Neuronal stem cell (in vitro differentiated cells): ENCODE data around the gene PDE1C.

Source experiments
- DNase-seq: peaks from one replicate; pipeline ENCODE4 v3.0.0-alpha.2; 2013; ENCODE audit warnings: low spot score
- H2AFZ ChIP-seq: one replicate; pipeline ENCODE4 v1.6.1; 2013; ENCODE audit warnings: mild to moderate bottlenecking, low read length, inconsistent platforms
- H2AK5ac ChIP-seq: 2 replicates; pipeline ENCODE4 v1.6.1; 2013; ENCODE audit warnings: low read depth, mild to moderate bottlenecking, inconsistent platforms, low read length, moderate library complexity, mixed read lengths
- H2BK120ac ChIP-seq: 2 replicates; pipeline ENCODE4 v1.6.1; 2013; ENCODE audit warnings: low read depth, mild to moderate bottlenecking, inconsistent platforms, low read length, moderate library complexity, mixed read lengths
- H2BK12ac ChIP-seq: one replicate; pipeline ENCODE4 v1.6.1; 2013; ENCODE audit warnings: low read length, inconsistent platforms
- H2BK15ac ChIP-seq: 2 replicates; pipeline ENCODE4 v1.6.1; 2013; ENCODE audit warnings: mild to moderate bottlenecking, low read length, inconsistent platforms, mixed read lengths
- H2BK5ac ChIP-seq: one replicate; pipeline ENCODE4 v1.6.1; 2013; ENCODE audit warnings: inconsistent platforms, mild to moderate bottlenecking, low read length, moderate library complexity
- H3K14ac ChIP-seq: one replicate; pipeline ENCODE4 v1.6.1; 2013; ENCODE audit warnings: low read length, inconsistent platforms
- H3K18ac ChIP-seq: 2 replicates; pipeline ENCODE4 v1.6.1; 2013; ENCODE audit warnings: low read length, inconsistent platforms
- H3K23ac ChIP-seq: 2 replicates; pipeline ENCODE4 v1.6.1; 2013; ENCODE audit warnings: low read depth, mild to moderate bottlenecking, mixed read lengths, low read length, inconsistent platforms; ENCODE audit not compliant: poor library complexity
- H3K27ac ChIP-seq: replicated peaks from 3 replicates; pipeline ENCODE4 v1.5.1; 2013; ENCODE audit warnings: low read length, inconsistent platforms
- H3K27me3 ChIP-seq, 3 experiments: 2 replicates each; pipeline ENCODE4 v1.6.1; 2013; ENCODE audit warnings: low read length in 3 of 3, mild to moderate bottlenecking in 2 of 3, inconsistent platforms in 1 of 3, low read depth in 1 of 3, mixed read lengths in 1 of 3, moderate library complexity in 1 of 3; ENCODE audit not compliant: control insufficient read depth in 3 of 3, insufficient read depth in 3 of 3
- H3K36me3 ChIP-seq, 2 donors: replicated peaks in 1 of 2; 2 replicates each; pipeline ENCODE4 v1.6.1; 2013; ENCODE audit warnings: low read length in 2 of 2; ENCODE audit not compliant: control insufficient read depth in 2 of 2, insufficient read depth in 2 of 2
- H3K4ac ChIP-seq: 2 replicates; pipeline ENCODE4 v1.6.1; 2013; ENCODE audit warnings: inconsistent platforms, mild to moderate bottlenecking, low read length, moderate library complexity
- H3K4me1 ChIP-seq, 2 donors: 1 replicate in 1 of 2; 2 replicates in 1 of 2; pipeline ENCODE4 v1.6.1; 2013; ENCODE audit warnings: low read length in 2 of 2, low read depth in 1 of 2; ENCODE audit not compliant: control insufficient read depth in 2 of 2, insufficient read depth in 1 of 2
- H3K4me2 ChIP-seq: one replicate; pipeline ENCODE4 v1.6.1; 2013; ENCODE audit warnings: mild to moderate bottlenecking, low read length, inconsistent platforms; ENCODE audit not compliant: insufficient read depth, poor library complexity, severe bottlenecking
- H3K4me3 ChIP-seq, 2 donors: 2 replicates each; pipeline ENCODE4 v1.5.1; 2013; ENCODE audit warnings: low read length in 2 of 2, mild to moderate bottlenecking in 2 of 2, inconsistent platforms in 1 of 2, moderate library complexity in 1 of 2
- H3K79me1 ChIP-seq: one replicate; pipeline ENCODE4 v1.6.1; 2013; ENCODE audit warnings: low read depth, mild to moderate bottlenecking, inconsistent platforms, low read length, moderate library complexity
- H3K9ac ChIP-seq: one replicate; pipeline ENCODE4 v1.6.1; 2013; ENCODE audit warnings: mild to moderate bottlenecking, low read depth, low read length, inconsistent platforms; ENCODE audit not compliant: poor library complexity
- H3K9me3 ChIP-seq, 2 donors: replicated peaks in 1 of 2; 2 replicates each; pipeline versions ENCODE3 to v1.6.1; 2013; ENCODE audit warnings: low read length in 2 of 2, mild to moderate bottlenecking in 2 of 2, inconsistent platforms in 1 of 2, low read depth in 1 of 2, mixed read lengths in 1 of 2, moderate library complexity in 1 of 2; ENCODE audit not compliant: control insufficient read depth in 2 of 2, insufficient read depth in 1 of 2
- H4K8ac ChIP-seq: one replicate; pipeline ENCODE4 v1.6.1; 2013; ENCODE audit warnings: low read depth, mild to moderate bottlenecking, inconsistent platforms, low read length, moderate library complexity
- H4K91ac ChIP-seq: one replicate; pipeline ENCODE4 v1.6.1; 2013; ENCODE audit warnings: low read length, low read depth, mild to moderate bottlenecking, inconsistent platforms; ENCODE audit not compliant: poor library complexity
- WGBS, 2 donors: extraction: QIAGEN DNeasy Blood & Tissue Kit; methylation state at CpG; one replicate each; pipeline ENCODE4 v1.1.7; 2013; ENCODE audit warnings: missing lambda C conversion rate in 2 of 2, mixed read lengths in 1 of 2; ENCODE audit not compliant: insufficient read length in 2 of 2, insufficient replicate concordance in 1 of 2; ENCODE audit errors: extremely low coverage in 2 of 2; 5-methylcytosine and 5-hydroxymethylcytosine counted together

PDE1C gene

GRCh38 chr7:31885171-31885570 lies 185.0 kb downstream of the PDE1C start:
- Histone ChIP-seq H4K91ac (no peak overlapping the region), H3K27me3 (no peaks in the 10 kb centered on the region), H3K27ac (no peak overlapping the region), H3K23ac (no peak overlapping the region), H3K4ac (no peak overlapping the region), H3K4me1 (no peaks in the 10 kb centered on the region), H3K14ac (no peak overlapping the region), H2BK5ac (no peak overlapping the region), H4K8ac (no peak overlapping the region), H3K4me2 (no peak overlapping the region), H3K9ac (no peak overlapping the region), H2BK120ac (no peak overlapping the region), H3K9me3 (peaks cover 0 to 2% of the 10 kb centered on the region in 2 donors), H3K36me3 (no peaks in the 10 kb centered on the region), H3K79me1 (no peaks in the 10 kb centered on the region), H3K4me3 (no peak overlapping the region), H3K18ac (no peak overlapping the region), H2AK5ac (no peak overlapping the region), H2BK15ac (no peak overlapping the region), H2BK12ac (no peak overlapping the region), H2AFZ (no peak overlapping the region)
- WGBS, 2 donors: no CpG with 5 or more reads among the region's 2 CpGs
- DNase-seq: no peak

GRCh38 chr7:31883761-31884164 lies 186.4 kb downstream of the PDE1C start:
- no peak overlapping the region for H3K27ac ChIP-seq
- no peaks in the 10 kb centered on the region for H3K27me3 ChIP-seq
- H4K91ac ChIP-seq: no peak overlapping the region
- H3K9me3 ChIP-seq: peaks cover 0 to 2% of the 10 kb centered on the region in 2 donors
- no peak overlapping the region for H3K9ac ChIP-seq
- H3K4me3 ChIP-seq: no peak overlapping the region
- no peak overlapping the region for H2BK15ac ChIP-seq
- H3K4me1 ChIP-seq: no peaks in the 10 kb centered on the region
- no peak overlapping the region for H3K4ac ChIP-seq
- H2BK120ac ChIP-seq: no peak overlapping the region
- no peaks in the 10 kb centered on the region for H3K36me3 ChIP-seq
- no peak overlapping the region for H2AK5ac ChIP-seq
- H2BK12ac ChIP-seq: no peak overlapping the region
- H3K4me2 ChIP-seq: no peak overlapping the region
- WGBS, 2 donors: no CpG with 5 or more reads among the region's 3 CpGs
- H3K79me1 ChIP-seq: no peaks in the 10 kb centered on the region
- no peak overlapping the region for H4K8ac ChIP-seq
- H2AFZ ChIP-seq: no peak overlapping the region
- H3K23ac ChIP-seq: no peak overlapping the region
- no peak overlapping the region for H3K14ac ChIP-seq
- no peak overlapping the region for H3K18ac ChIP-seq
- DNase-seq: no peak
- no peak overlapping the region for H2BK5ac ChIP-seq

GRCh38 chr7:31882187-31882586 lies 188.0 kb downstream of the PDE1C start:
- H3K27me3 ChIP-seq: no peaks in the 10 kb centered on the region
- no peak overlapping the region for H2BK12ac ChIP-seq
- no peak overlapping the region for H4K91ac ChIP-seq
- H4K8ac ChIP-seq: no peak overlapping the region
- no peak overlapping the region for H2BK15ac ChIP-seq
- DNase-seq: no peak
- H2AFZ ChIP-seq: no peak overlapping the region
- H3K18ac ChIP-seq: no peak overlapping the region
- no peak overlapping the region for H2BK120ac ChIP-seq
- no peaks in the 10 kb centered on the region for H3K4me1 ChIP-seq
- H3K23ac ChIP-seq: no peak overlapping the region
- no peaks in the 10 kb centered on the region for H3K79me1 ChIP-seq
- H3K4me2 ChIP-seq: no peak overlapping the region
- no CpG with 5 or more reads among the region's 4 CpGs for WGBS, 2 donors
- H3K9ac ChIP-seq: no peak overlapping the region
- H2BK5ac ChIP-seq: no peak overlapping the region
- no peak overlapping the region for H3K4ac ChIP-seq
- H3K36me3 ChIP-seq: no peaks in the 10 kb centered on the region
- H3K4me3 ChIP-seq: no peak overlapping the region
- no peak overlapping the region for H2AK5ac ChIP-seq
- no peak overlapping the region for H3K14ac ChIP-seq
- H3K9me3 ChIP-seq: peaks cover 0 to 2% of the 10 kb centered on the region in 2 donors
- no peak overlapping the region for H3K27ac ChIP-seq

GRCh38 chr7:31878875-31879274 lies 191.3 kb downstream of the PDE1C start:
- H2BK15ac ChIP-seq: no peak overlapping the region
- no peak overlapping the region for H2BK120ac ChIP-seq
- no CpG with 5 or more reads among the region's 9 CpGs for WGBS, 2 donors
- no peak overlapping the region for H4K91ac ChIP-seq
- H2BK12ac ChIP-seq: no peak overlapping the region
- H3K9ac ChIP-seq: no peak overlapping the region
- no peak overlapping the region for H3K18ac ChIP-seq
- H3K36me3 ChIP-seq: no peaks in the 10 kb centered on the region
- H2BK5ac ChIP-seq: no peak overlapping the region
- H3K4me3 ChIP-seq: no peak overlapping the region
- H3K23ac ChIP-seq: no peak overlapping the region
- DNase-seq: no peak
- H3K79me1 ChIP-seq: no peaks in the 10 kb centered on the region
- no peaks in the 10 kb centered on the region for H3K9me3 ChIP-seq
- H2AFZ ChIP-seq: no peak overlapping the region
- H2AK5ac ChIP-seq: no peak overlapping the region
- H3K4ac ChIP-seq: no peak overlapping the region
- no peaks in the 10 kb centered on the region for H3K27me3 ChIP-seq
- H4K8ac ChIP-seq: no peak overlapping the region
- no peak overlapping the region for H3K4me2 ChIP-seq
- H3K4me1 ChIP-seq: no peaks in the 10 kb centered on the region
- H3K27ac ChIP-seq: no peak overlapping the region
- no peak overlapping the region for H3K14ac ChIP-seq
